T-helper 2 cell treated with Interferon-gamma antibody and Interleukin-4, amounts not matched to agents 5 μg/mL and 100 μg/mL, for 36 hours (primary cell): ENCODE data around the gene MIDN.
A peak's percentile ranks its signal among the peaks of the same experiment; 100 is the strongest.

Source experiments
- DNase-seq: peaks from one replicate; pipeline ENCODE4 v3.0.0; 2021; ENCODE audit warnings: low spot score
- H3K27ac Mint-ChIP-seq: one replicate; pipeline ENCODE4 v1.8.0; 2021; ENCODE audit warnings: mild to moderate bottlenecking, mixed read lengths
- H3K27me3 Mint-ChIP-seq: one replicate; pipeline ENCODE4 v1.8.0; 2021; ENCODE audit warnings: low read depth, mixed read lengths
- H3K36me3 Mint-ChIP-seq: one replicate; pipeline ENCODE4 v1.8.0; 2021; ENCODE audit warnings: low read depth, mixed read lengths
- H3K4me1 Mint-ChIP-seq: one replicate; pipeline ENCODE4 v1.8.0; 2021; ENCODE audit warnings: low read depth, mixed read lengths
- H3K4me3 Mint-ChIP-seq: one replicate; pipeline ENCODE4 v1.8.0; 2022; ENCODE audit warnings: mild to moderate bottlenecking, moderate library complexity, mixed read lengths
- H3K9me3 Mint-ChIP-seq: one replicate; pipeline ENCODE4 v1.8.0; 2021; ENCODE audit warnings: mixed read lengths

MIDN gene

GRCh38 chr19:1269065-1269477 is 20.7 kb downstream of the MIDN start, which contains the start of gene CIRBP:
TSS of gene CIRBP (plus strand) at chr19:1269332. CDS start at chr19:1270934, 1,602 bp downstream.
- no peaks in the 10 kb centered on the region for H3K9me3 Mint-ChIP-seq
- peaks cover 39% of the 10 kb centered on the region for H3K4me1 Mint-ChIP-seq
- peaks cover 40% of the 10 kb centered on the region for H3K36me3 Mint-ChIP-seq
- peaks cover 3% of the 10 kb centered on the region for H3K27me3 Mint-ChIP-seq
- peak; percentile 100 for DNase-seq
- peak within 1 kb of the TSS; percentile 89 for H3K27ac Mint-ChIP-seq
- peak within 1 kb of the TSS; percentile 83 for H3K4me3 Mint-ChIP-seq

GRCh38 chr19:1269478-1270212 is 21.3 kb downstream of the MIDN start:
- Mint-ChIP-seq H3K4me3 (peak overlapping the region; percentile 83), H3K9me3 (no peaks in the 10 kb centered on the region), H3K4me1 (peaks cover 39% of the 10 kb centered on the region), H3K36me3 (peaks cover 44% of the 10 kb centered on the region), H3K27me3 (peaks cover 3% of the 10 kb centered on the region), H3K27ac (peak overlapping the region; percentile 87)
- peak; percentile 86 for DNase-seq

- peak overlapping the region; percentile 87 for H3K27ac Mint-ChIP-seq
- H3K4me1 Mint-ChIP-seq = peaks cover 36% of the 10 kb centered on the region
- no peaks in the 10 kb centered on the region for H3K9me3 Mint-ChIP-seq
- peaks cover 3% of the 10 kb centered on the region for H3K27me3 Mint-ChIP-seq
- H3K4me3 Mint-ChIP-seq = peak overlapping the region; percentile 83
- peaks cover 44% of the 10 kb centered on the region for H3K36me3 Mint-ChIP-seq
- no peak for DNase-seq
Observed at GRCh38 chr19:1270213-1270853, 21.9 kb downstream of the MIDN start.

GRCh38 chr19:1270854-1271527 is 22.6 kb downstream of the MIDN start:
- Mint-ChIP-seq H3K9me3 (no peaks in the 10 kb centered on the region), H3K4me1 (peaks cover 32% of the 10 kb centered on the region), H3K36me3 (peaks cover 44% of the 10 kb centered on the region), H3K27me3 (peaks cover 3% of the 10 kb centered on the region), H3K4me3 (peak overlapping the region; percentile 83), H3K27ac (peak overlapping the region; percentile 87)
- no peak for DNase-seq

- Mint-ChIP-seq H3K4me3 (peak overlapping the region; percentile 83), H3K36me3 (peaks cover 48% of the 10 kb centered on the region), H3K4me1 (peaks cover 35% of the 10 kb centered on the region), H3K9me3 (no peaks in the 10 kb centered on the region), H3K27me3 (peaks cover 3% of the 10 kb centered on the region), H3K27ac (peak overlapping the region; percentile 87)
- DNase-seq = no peak
Observed at GRCh38 chr19:1271528-1272422, 23.4 kb downstream of the MIDN start.

- peaks cover 33% of the 10 kb centered on the region for H3K4me1 Mint-ChIP-seq
- H3K9me3 Mint-ChIP-seq = no peaks in the 10 kb centered on the region
- H3K36me3 Mint-ChIP-seq = peaks cover 50% of the 10 kb centered on the region
- no peaks in the 10 kb centered on the region for H3K27me3 Mint-ChIP-seq
- peak overlapping the region; percentile 47 for H3K27ac Mint-ChIP-seq
- no peak for DNase-seq
- H3K4me3 Mint-ChIP-seq = peak overlapping the region; percentile 50
Observed at GRCh38 chr19:1272423-1273262, 24.3 kb downstream of the MIDN start.

- Mint-ChIP-seq H3K27ac (peak overlapping the region; percentile 65), H3K4me3 (peak overlapping the region; percentile 50), H3K36me3 (peaks cover 56% of the 10 kb centered on the region), H3K27me3 (no peaks in the 10 kb centered on the region), H3K4me1 (peaks cover 32% of the 10 kb centered on the region), H3K9me3 (no peaks in the 10 kb centered on the region)
- no peak for DNase-seq
Observed at GRCh38 chr19:1273263-1274041, 25.1 kb downstream of the MIDN start.

GRCh38 chr19:1274081-1274851 is 25.9 kb downstream of the MIDN start:
- no peaks in the 10 kb centered on the region for H3K9me3 Mint-ChIP-seq
- DNase-seq = no peak
- peaks cover 26% of the 10 kb centered on the region for H3K4me1 Mint-ChIP-seq
- H3K4me3 Mint-ChIP-seq = peak overlapping the region; percentile 72
- no peaks in the 10 kb centered on the region for H3K27me3 Mint-ChIP-seq
- peak overlapping the region; percentile 74 for H3K27ac Mint-ChIP-seq
- peaks cover 56% of the 10 kb centered on the region for H3K36me3 Mint-ChIP-seq

- peak overlapping the region; percentile 74 for H3K27ac Mint-ChIP-seq
- DNase-seq = no peak
- no peaks in the 10 kb centered on the region for H3K27me3 Mint-ChIP-seq
- H3K4me3 Mint-ChIP-seq = peak overlapping the region; percentile 72
- H3K36me3 Mint-ChIP-seq = peaks cover 61% of the 10 kb centered on the region
- peaks cover 28% of the 10 kb centered on the region for H3K4me1 Mint-ChIP-seq
- no peaks in the 10 kb centered on the region for H3K9me3 Mint-ChIP-seq
Observed at GRCh38 chr19:1274852-1275259, 26.5 kb downstream of the MIDN start.

- Mint-ChIP-seq H3K27ac (peak within 1 kb of the TSS; percentile 97), H3K36me3 (peaks cover 59% of the 10 kb centered on the region), H3K27me3 (no peaks in the 10 kb centered on the region), H3K9me3 (no peaks in the 10 kb centered on the region), H3K4me1 (peaks cover 27% of the 10 kb centered on the region), H3K4me3 (peak within 1 kb of the TSS; percentile 88)
- peak; percentile 96 for DNase-seq
Observed at GRCh38 chr19:1275260-1275975, 27.0 kb downstream of the MIDN start, which contains the start of gene FAM174C. TSS of gene FAM174C (plus strand) at chr19:1275530. CDS start at chr19:1275550, 20 bp downstream.

GRCh38 chr19:1275976-1276627 is 27.7 kb downstream of the MIDN start:
- Mint-ChIP-seq H3K27me3 (no peaks in the 10 kb centered on the region), H3K27ac (peak overlapping the region; percentile 97), H3K9me3 (no peaks in the 10 kb centered on the region), H3K4me3 (peak overlapping the region; percentile 88), H3K36me3 (peaks cover 53% of the 10 kb centered on the region), H3K4me1 (peaks cover 22% of the 10 kb centered on the region)
- DNase-seq = no peak
